CD4-positive, alpha-beta T cell treated with Interleukin-6 at 100 ng/mL for 8 hours (primary cell): ENCODE results near the gene ZBTB24.

Experiments used
- DNase-seq: peaks from one replicate; pipeline ENCODE4 v3.0.0-alpha.2; 2020; ENCODE audit warnings: mixed read lengths, low spot score

The ZBTB24 gene

GRCh38 chr6:109498936-109499335 lies 15.9 kb upstream of the ZBTB24 start:
- DNase-seq = no peak

DNA sequence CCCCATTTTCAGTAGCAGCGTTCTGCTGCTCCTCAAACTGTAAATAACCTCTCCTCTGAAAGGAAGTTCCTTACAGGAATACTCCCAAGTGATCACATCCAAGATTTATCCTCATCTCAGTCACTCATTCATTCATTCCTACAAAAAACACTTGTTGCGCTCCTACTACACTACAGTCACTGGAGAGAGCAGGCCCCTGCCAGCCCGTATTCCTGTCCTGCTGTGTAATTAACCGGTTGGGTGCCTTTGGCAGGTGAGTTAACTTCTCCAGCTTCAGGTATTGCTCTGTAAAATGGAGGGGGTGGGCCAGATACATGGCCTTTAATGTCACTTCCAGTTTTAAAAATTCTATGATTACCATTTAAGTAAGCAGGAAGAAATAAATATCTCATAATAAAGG lies 15.0 kb upstream of the ZBTB24 start:
- no peak for DNase-seq

- no peak for DNase-seq
These were observed 13.2 kb upstream of the ZBTB24 start for GRCh38 chr6:109496036-109496772.

GRCh38 chr6:109493865-109494264 lies 10.8 kb upstream of the ZBTB24 start:
- DNase-seq = no peak

GRCh38 chr6:109491207-109491938 lies 8.4 kb upstream of the ZBTB24 start:
- peak; percentile 58 for DNase-seq

GRCh38 chr6:109490713-109491112 lies 7.7 kb upstream of the ZBTB24 start:
- no peak for DNase-seq

DNA sequence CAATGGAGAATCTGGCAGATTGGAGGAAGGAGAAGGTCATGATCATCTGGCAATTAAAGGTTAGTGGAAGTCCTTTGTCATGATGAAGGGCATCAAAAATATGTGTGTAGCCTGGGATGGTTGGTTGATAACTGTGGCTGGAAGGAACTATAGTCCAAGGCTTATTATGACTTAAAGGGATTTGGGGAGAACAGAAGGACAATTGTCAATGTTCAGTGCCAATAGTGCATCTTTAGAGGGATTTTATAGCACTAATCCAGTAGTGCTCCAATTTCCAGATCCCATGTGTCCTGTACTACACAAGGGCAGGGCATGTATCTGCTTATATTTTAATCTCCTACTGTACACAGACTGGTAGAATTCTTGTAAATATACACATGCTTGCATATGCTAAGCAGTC lies 5.0 kb upstream of the ZBTB24 start:
- DNase-seq = no peak

- no peak for DNase-seq
These were observed 3.0 kb upstream of the ZBTB24 start for GRCh38 chr6:109486068-109486467.

- DNase-seq = no peak
These were observed 2.4 kb upstream of the ZBTB24 start for GRCh38 chr6:109485266-109485935.

DNA sequence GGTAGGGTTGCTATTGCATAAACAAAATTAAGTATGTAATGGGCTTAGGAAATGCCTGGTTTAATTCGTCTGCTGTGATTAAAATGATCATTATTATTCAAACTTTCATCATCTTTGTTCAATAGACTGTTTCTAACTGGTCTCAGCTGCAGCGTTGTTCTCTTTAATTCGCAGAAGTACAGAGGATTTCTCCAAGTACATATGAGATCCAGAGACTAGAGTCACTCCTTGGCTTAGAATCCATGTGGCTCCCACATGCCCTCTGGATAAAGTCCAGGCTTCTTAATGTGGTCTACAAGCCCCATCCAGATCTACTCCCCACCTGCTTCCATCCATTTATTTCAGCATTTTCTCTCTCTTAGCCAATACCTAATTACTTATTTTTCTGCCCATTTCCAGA lies 1.1 kb upstream of the ZBTB24 start:
- no peak for DNase-seq

DNA sequence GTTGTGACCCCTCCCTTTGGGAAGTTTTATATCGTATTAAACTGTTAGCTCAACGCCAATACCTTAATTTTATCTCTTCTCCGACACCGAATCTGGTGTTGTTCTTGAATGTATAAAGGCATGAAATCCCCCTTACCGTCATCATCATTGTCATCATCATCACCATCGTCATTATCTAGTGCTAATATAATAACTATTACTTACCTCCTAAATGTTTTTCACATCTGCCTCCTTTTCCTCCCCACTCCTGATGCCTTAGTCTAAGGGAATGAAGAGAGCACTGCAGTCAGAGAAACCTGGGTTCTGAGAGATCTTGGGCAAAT lies 677 bp upstream of the ZBTB24 start:
- no peak for DNase-seq

DNA sequence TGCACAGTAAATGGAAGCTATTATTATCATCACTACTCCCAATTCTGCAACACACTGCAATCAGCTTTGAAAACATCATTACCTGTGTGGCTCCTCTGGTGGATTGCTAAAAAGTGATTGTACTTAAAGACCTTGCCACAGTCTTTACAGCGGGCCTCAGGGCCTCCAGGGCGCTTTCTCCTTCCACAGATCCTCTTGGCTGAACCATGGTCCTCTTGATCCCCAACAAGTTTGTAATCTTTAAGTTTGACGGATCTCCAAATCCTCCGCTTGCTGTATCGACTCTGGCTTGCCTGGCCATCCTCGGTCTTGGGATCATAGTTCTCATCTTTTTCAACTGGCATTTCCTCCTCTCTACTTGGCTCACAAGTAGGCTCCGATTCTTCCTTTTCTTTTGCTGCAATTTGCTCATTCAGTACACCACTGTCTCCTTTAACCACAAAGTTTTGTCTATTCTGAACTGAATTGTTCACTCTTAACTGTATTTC lies 2.0 kb downstream of the ZBTB24 start:
- no peak for DNase-seq

GRCh38 chr6:109478841-109479624 lies 4.0 kb downstream of the ZBTB24 start:
- DNase-seq = no peak

DNA sequence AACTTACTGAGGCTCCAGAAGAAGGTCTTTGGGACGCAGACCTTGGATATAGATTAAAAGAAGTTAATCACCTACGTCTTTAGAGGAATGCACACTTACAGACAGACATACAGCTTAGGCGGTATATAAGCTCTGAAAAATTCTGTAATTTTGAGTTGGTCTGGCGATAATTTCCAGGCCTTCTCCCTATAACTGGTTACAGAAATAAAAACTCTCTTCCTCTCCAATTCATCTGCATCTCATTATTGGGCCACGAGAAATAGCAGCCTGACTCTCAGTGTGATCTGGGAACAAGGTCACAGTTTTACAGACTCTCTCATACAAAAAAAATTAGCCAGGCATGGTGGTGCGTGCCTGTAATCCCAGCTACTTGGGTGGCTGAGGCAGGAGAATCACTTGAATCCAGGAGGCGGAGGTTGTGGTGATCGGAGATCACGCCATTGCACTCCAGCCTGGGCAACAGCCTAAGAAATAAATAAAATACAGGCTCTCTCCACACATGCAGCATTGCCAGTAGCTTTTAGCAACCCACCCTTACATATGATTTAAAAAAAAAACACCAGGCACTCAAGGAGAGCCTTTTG lies 4.7 kb downstream of the ZBTB24 start:
- DNase-seq = no peak

DNA sequence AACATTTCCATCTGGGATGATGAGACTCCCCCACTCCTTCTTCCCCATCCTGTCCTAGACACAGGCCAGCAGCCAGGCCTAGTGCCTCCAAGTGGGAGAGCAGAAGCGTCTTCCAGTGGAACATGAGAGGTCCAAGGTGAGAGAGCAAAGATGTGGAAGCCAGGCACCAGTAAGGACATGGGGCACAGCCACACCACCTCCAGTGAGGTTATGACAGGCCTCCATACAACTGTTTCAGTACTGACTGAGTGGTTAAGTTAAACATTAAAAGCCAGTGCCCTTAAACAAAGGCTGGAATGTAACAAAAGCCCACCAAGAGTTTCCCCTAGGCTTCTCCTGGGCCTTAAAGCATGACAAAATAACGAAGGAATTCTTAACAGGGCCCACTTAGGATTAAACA lies 5.3 kb downstream of the ZBTB24 start:
- no peak for DNase-seq

GRCh38 chr6:109477184-109477583 lies 5.8 kb downstream of the ZBTB24 start:
- no peak for DNase-seq

GRCh38 chr6:109475625-109476024 lies 7.4 kb downstream of the ZBTB24 start:
- no peak for DNase-seq

DNA sequence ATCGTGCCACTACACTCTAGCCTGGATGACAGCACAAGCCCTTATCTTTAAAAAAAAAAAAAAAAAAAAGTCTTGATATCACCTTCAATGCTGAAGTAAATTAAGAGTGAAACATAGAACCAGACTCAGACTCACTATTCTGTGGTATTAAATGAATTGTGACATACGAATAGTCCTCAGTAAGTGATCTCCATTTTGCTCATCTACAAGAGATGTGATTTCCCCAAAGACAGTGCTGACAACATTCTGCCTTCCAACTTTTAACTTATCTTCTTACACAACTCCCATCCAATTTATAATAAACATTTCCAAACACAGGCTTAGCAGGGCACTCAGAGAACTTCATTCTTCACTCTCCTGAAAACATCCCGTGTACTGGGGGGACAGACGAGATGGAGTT lies 8.0 kb downstream of the ZBTB24 start:
- no peak for DNase-seq

GRCh38 chr6:109473120-109473519 lies 9.9 kb downstream of the ZBTB24 start:
- no peak for DNase-seq

DNA sequence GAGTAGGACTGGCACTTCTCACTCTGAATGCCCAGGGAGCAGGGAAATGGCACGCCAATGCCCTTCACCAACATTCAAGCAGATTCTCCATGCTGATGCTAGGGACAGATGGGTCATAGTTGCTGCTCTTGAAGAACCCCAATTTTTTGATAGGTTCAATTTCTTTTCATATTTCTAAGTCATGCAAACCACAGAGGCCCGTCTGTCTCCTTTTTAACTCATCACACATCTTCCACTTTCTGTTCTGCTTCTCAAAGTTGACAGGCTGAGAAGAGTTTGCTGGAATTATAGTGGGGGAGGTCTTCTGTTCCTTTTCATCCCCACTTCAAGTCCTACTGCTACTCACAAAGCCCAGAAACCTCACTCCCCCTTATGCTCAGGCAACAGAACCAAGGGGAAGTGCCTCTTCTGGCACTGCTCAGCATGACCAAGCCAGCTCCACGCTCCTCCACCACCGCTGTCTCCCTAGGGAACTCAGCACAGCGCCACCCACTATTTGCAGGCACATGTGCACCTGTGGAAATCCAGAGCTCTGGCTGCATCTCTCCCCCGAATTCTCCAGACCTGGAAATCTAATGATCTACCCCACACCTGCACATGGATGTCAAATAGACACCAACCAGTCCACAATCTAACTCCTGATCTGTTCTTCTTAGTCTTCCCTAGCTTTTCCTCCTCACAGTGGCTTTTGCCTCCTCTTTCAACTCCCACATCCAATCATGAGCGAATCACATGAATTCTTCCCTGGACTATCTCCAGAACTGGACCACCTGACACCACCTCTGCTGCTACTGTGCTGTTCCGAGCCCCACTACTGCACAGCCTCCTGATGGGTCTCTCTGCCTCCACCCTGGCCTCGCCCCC lies 10.7 kb downstream of the ZBTB24 start:
- DNase-seq = no peak
